ENCODE results near the gene TCF4. TPM values are rescaled to one million over a fixed set of nuclear protein-coding genes. Genes with fewer than 3 reads are reported as not detected.

TCF4 gene
- polyA plus RNA-seq, 4 donors = 66.7 to 96.7 (median 70.7) TPM

DNA sequence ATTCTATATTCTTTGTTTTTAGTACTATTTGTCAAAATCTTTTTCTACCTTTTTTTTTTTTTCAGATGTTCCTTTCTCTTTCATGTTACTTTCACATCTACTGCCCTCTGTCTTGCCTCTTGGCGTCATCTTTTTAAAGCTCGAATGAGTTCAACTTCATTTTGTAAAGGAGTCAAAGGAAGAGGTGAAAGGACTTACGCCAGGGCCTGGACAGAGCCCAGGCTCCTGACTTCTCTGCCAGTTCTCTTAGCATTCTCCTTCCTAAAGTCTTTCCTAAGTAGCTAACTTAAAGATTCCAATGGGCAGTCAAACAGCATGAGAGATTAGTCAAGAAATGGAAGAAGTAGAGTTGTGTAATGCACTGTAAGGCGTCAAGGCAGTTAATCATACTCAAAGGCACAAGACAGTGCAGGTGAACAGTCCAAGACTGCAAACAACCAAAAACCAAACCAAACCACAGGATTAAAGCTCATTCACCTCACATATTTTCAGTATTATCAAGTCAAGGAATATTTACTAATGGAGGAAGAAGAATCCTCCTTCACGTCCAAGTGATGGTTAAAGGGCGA is 301.7 kb downstream of the TCF4 start:
- DNase-seq (ENCODE audit: low read depth in 4 of 4, low spot score in 3 of 4) = no peak

- no peak for DNase-seq (ENCODE audit: low read depth in 4 of 4, low spot score in 3 of 4)
Observed at GRCh38 chr18:55284614-55285013, 303.4 kb downstream of the TCF4 start.

- DNase-seq (ENCODE audit: low read depth in 4 of 4, low spot score in 3 of 4) = no peak
Observed at GRCh38 chr18:55283309-55283708, 304.7 kb downstream of the TCF4 start.

DNA sequence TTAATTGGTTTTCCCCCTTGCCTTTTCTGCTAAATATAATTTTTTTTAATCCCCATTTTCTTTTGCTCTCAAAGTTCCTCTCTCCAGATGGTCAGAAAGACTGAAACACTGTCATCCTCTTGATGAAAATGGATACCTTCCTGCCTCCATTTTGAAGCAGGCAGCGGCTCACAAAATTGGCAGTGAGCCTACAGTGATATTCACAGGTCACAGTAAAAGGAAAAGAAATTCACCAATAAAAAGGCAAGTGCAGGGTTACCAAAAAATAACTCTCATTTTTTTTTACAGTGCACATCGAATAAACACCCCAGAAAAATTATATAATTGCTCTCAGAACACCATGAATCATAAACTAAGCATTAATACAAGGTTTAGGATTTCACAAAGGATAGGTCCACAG is 307.5 kb downstream of the TCF4 start:
- DNase-seq (ENCODE audit: low read depth in 4 of 4, low spot score in 3 of 4) = no peak

GRCh38 chr18:55275039-55275901 is 312.7 kb downstream of the TCF4 start:
- no peak for DNase-seq (ENCODE audit: low read depth in 4 of 4, low spot score in 3 of 4)

- no peak for DNase-seq (ENCODE audit: low read depth in 4 of 4, low spot score in 3 of 4)
Observed at GRCh38 chr18:55272510-55273243, 315.3 kb downstream of the TCF4 start.

- no peak for DNase-seq (ENCODE audit: low read depth in 4 of 4, low spot score in 3 of 4)
Observed at GRCh38 chr18:55269622-55270021, 318.4 kb downstream of the TCF4 start.

DNA sequence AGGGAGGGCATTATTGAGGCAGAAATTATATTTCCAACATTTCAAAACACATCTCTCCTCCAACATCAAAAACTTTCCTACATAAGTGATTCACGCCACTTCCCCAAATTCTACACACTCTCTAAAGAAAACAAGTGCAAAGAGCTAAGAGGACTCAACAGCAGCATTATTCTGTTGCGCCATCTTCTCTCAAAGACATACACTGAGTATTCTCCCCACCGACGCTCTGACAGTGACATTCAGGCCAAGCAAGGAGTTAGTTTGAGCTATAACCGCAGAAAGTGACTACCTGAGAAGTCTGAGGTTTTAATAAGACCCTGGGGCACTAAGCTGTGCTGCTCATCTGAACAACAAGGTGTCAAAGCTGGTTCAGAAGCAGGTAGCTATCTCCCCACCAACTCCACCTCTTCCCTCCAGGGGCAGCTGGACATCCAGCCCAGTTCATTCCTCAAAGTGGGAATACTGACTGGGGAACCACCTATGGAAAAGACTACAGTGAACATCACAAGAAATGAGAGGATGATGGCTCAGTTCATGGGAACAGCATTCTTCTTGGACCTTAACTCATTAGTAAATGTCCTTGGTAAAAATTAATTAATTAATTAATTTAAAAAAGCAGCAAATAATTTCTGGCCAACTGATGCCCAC is 319.2 kb downstream of the TCF4 start:
- no peak for DNase-seq (ENCODE audit: low read depth in 4 of 4, low spot score in 3 of 4)

DNA sequence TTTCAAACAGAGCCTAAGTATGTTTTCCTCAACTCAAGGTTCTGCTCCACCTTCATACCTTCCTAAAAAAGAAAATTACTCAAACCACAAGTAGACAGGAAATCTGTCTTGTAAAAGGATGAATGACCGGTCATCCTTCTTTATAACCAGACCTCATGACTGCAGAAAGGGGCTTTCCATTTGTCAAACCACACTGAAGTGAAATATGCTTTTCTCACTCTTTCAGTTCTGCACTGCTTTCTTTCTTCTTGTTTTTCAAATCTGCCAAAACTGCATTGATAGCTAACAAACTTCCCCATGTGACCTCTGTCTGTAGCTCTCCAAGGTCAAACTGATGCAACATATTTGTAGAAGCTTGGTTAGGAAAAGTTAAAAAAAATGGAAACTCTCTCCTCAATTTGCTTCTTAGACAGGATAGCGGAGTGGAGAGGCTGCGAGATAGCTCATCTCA is 319.8 kb downstream of the TCF4 start:
- no peak for DNase-seq (ENCODE audit: low read depth in 4 of 4, low spot score in 3 of 4)

DNA sequence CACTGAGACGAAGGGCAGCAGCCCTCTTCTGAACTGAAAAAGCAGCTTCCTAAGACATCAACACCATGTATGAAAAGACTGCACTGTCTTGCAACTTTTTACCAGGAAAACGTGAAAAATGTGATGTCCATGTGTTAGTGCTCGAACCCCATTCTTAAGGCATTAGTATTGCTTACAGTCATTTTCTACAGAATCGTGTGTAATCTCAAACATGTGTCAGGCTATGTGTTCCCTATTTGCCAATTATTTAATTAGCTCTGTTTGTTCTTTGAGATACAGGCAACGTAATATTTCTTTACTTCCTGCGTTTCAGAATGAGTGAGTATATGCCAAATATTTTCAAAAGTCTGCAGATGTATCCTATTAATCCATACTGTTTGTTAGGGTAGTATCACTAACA is 321.0 kb downstream of the TCF4 start:
- DNase-seq (ENCODE audit: low read depth in 4 of 4, low spot score in 3 of 4) = no peak

DNA sequence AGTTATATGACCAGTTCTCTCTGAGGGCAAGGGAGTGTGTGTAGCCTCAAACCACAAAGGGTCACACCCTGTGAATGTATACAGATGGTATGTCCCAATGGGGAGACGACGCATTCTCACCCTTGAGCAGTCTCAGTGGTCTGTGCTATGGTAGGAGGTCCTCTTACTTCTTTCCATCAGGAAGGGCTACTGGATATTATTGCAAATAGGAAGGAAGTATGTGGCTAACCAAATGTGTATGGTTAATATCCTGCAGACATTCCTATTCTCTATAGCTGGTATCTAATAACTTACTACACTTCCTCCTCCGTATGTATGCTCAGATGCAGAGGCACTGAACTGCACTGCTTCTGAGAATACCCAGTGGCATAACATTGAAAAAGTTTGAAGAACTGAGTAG is 322.0 kb downstream of the TCF4 start:
- no peak for DNase-seq (ENCODE audit: low read depth in 4 of 4, low spot score in 3 of 4)

GRCh38 chr18:55265130-55265675 is 322.8 kb downstream of the TCF4 start:
- DNase-seq (ENCODE audit: low read depth in 4 of 4, low spot score in 3 of 4) = no peak

- DNase-seq (ENCODE audit: low read depth in 4 of 4, low spot score in 3 of 4) = no peak
Observed at GRCh38 chr18:55264108-55264507, 323.9 kb downstream of the TCF4 start.

DNA sequence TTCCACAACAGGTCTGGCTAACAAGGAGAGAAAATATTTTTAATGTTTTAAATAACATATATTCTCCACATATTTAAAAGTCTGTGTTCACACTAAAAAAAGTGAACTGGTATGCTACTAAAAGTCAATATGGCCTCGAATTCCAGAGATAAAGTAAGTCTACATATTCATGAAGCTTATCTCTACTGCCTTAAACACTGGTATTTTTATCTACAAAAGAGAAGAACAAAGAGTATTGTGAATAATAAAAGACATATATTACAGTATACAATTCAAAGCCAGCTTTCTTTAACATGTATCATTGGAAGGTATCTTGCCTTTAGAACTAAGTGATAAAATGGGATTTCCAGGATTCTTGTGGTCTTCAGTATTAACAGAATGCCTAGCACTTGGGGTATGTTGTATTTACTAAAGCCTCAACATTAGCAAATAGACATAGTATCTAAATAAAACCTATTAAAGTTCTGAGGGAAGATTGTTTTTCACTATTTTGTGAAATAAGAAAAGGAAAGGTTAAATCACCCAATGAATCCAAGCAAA is 325.9 kb downstream of the TCF4 start:
- no peak for DNase-seq (ENCODE audit: low read depth in 4 of 4, low spot score in 3 of 4)

- DNase-seq (ENCODE audit: low read depth in 4 of 4, low spot score in 3 of 4) = no peak
Observed at GRCh38 chr18:55261253-55261652, 326.7 kb downstream of the TCF4 start.

DNA sequence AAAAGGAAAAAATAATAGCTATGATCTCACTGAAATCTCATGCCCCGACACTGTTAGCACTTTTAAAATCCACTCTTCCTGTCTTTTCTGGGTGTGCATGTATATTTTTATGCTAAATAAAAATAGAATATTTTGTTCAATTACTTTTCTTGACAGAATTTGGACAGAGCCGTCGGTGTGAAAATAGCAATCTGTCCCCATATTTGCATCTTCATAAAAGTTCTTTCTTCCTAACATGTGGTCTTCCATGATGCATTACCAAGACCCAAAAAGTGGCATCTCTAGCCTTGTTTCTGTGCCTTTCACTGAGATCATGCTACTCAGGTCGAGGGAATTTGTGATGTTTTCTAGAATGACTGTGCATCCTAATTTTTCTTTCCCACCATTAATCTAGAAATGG is 329.9 kb downstream of the TCF4 start:
- DNase-seq (ENCODE audit: low read depth in 4 of 4, low spot score in 3 of 4) = no peak

GRCh38 chr18:55256929-55257289 is 331.1 kb downstream of the TCF4 start:
- DNase-seq (ENCODE audit: low read depth in 4 of 4, low spot score in 3 of 4) = no peak

GRCh38 chr18:55256226-55256928 is 331.6 kb downstream of the TCF4 start:
- no peak for DNase-seq (ENCODE audit: low read depth in 4 of 4, low spot score in 3 of 4)

GRCh38 chr18:55253814-55254213 is 334.2 kb downstream of the TCF4 start:
- DNase-seq (ENCODE audit: low read depth in 4 of 4, low spot score in 3 of 4) = no peak

DNA sequence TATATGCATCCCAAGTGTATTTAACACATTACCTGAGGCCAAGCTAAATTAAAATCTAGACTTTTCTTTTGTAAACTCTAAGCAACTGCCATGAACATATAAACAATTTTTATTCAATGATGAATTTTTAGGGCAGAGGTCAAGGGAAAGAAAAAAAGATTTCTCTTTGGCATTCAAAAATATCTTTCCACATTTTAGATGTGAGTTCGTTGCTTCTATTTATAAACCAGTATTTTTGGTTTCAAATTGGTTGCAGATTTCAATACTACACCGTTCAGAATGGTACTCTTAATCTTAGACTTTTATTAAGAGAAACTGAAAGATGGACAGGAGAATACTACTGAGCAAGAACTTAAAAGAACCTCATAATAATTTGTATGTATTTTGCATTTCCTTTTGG is 335.1 kb downstream of the TCF4 start:
- DNase-seq (ENCODE audit: low read depth in 4 of 4, low spot score in 3 of 4) = no peak

Measured in left renal pelvis (tissue), 4 donors.